CD4-positive, CD25-positive, alpha-beta regulatory T cell (primary cell): ENCODE results near the gene MICALL2. TPM values are rescaled to one million over a fixed set of nuclear protein-coding genes. Genes with fewer than 3 reads are reported as not detected.
A peak's percentile ranks its signal among the peaks of the same experiment; 100 is the strongest.

Source experiments
- ATAC-seq, 2 donors: fragments of 150-1000 bp; cut with Tn5 transposase; one replicate each; pipeline ENCODE4 v1.10.0; 2021; ENCODE audit warnings: low read depth in 2 of 2, moderate number of reproducible peaks in 2 of 2, moderate library complexity in 1 of 2
- DNase-seq, 3 donors: peaks; one replicate each; pipeline versions ENCODE4 v3.0.0 to v3.0.0-alpha.2; 2012 to 2022; ENCODE audit warnings: mixed read lengths in 1 of 3
- H3K27ac ChIP-seq: one replicate; pipeline ENCODE4 v1.7.0; 2013; ENCODE audit warnings: mild to moderate bottlenecking, low read length; ENCODE audit not compliant: insufficient read depth, poor library complexity, severe bottlenecking
- H3K27me3 ChIP-seq: one replicate; pipeline ENCODE4 v1.7.0; 2013; ENCODE audit warnings: low read length; ENCODE audit not compliant: control insufficient read depth, insufficient read depth
- H3K36me3 ChIP-seq: one replicate; pipeline ENCODE4 v1.7.0; 2013; ENCODE audit warnings: mild to moderate bottlenecking, low read length, moderate library complexity; ENCODE audit not compliant: control insufficient read depth, insufficient read depth
- H3K4me1 ChIP-seq: 2 replicates; pipeline ENCODE4 v1.7.0; 2013; ENCODE audit warnings: mild to moderate bottlenecking, low read length; ENCODE audit not compliant: insufficient read depth, control insufficient read depth, poor library complexity, severe bottlenecking
- H3K4me3 ChIP-seq: one replicate; pipeline ENCODE4 v1.7.0; 2013; ENCODE audit warnings: low read depth, mild to moderate bottlenecking, low read length, moderate library complexity
- H3K9me3 ChIP-seq, 2 experiments: 1 replicate in 1 of 2; 2 replicates in 1 of 2; pipeline ENCODE4 v1.7.0; 2013; ENCODE audit warnings: low read length in 2 of 2, mild to moderate bottlenecking in 1 of 2, moderate library complexity in 1 of 2; ENCODE audit not compliant: control insufficient read depth in 2 of 2
- H3K27ac Mint-ChIP-seq, 3 donors: one replicate each; pipeline ENCODE4 v1.8.0; 2020 to 2022; ENCODE audit warnings: mild to moderate bottlenecking in 3 of 3, mixed read lengths in 3 of 3, moderate library complexity in 2 of 3
- H3K27me3 Mint-ChIP-seq: one replicate; pipeline ENCODE4 v1.8.0; 2022; ENCODE audit warnings: mild to moderate bottlenecking, mixed read lengths
- H3K36me3 Mint-ChIP-seq: one replicate; pipeline ENCODE4 v1.8.0; 2020; ENCODE audit warnings: mixed read lengths
- H3K4me1 Mint-ChIP-seq, 4 donors: one replicate each; pipeline ENCODE4 v1.8.0; 2020 to 2022; ENCODE audit warnings: mixed read lengths in 4 of 4, mild to moderate bottlenecking in 1 of 4
- H3K4me3 Mint-ChIP-seq, 4 donors: one replicate each; pipeline ENCODE4 v1.8.0; 2020 to 2022; ENCODE audit warnings: mild to moderate bottlenecking in 4 of 4, mixed read lengths in 4 of 4, moderate library complexity in 3 of 4
- H3K9me3 Mint-ChIP-seq, 7 donors: one replicate each; pipeline ENCODE4 v1.8.0; 2020 to 2022; ENCODE audit warnings: mixed read lengths in 7 of 7, mild to moderate bottlenecking in 3 of 7, moderate library complexity in 2 of 7
- polyA plus RNA-seq, 4 donors: library from polyadenylated mRNA; unstranded; fragments of 300-500 nt; fragmentation: Illumina TruSeq; gene quantifications; one replicate each; pipeline ENCODE4 v1.2.3, GENCODE V29; 2021
- total RNA-seq: library from RNA; stranded (reverse); gene quantifications from one replicate; pipeline ENCODE4 v1.2.3, GENCODE V29; 2022

Gene MICALL2
- total and polyA plus RNA-seq, 5 donors from 2014 or later = 0.14 to 3.3 (median 0.27) TPM; not detected in 1

DNA sequence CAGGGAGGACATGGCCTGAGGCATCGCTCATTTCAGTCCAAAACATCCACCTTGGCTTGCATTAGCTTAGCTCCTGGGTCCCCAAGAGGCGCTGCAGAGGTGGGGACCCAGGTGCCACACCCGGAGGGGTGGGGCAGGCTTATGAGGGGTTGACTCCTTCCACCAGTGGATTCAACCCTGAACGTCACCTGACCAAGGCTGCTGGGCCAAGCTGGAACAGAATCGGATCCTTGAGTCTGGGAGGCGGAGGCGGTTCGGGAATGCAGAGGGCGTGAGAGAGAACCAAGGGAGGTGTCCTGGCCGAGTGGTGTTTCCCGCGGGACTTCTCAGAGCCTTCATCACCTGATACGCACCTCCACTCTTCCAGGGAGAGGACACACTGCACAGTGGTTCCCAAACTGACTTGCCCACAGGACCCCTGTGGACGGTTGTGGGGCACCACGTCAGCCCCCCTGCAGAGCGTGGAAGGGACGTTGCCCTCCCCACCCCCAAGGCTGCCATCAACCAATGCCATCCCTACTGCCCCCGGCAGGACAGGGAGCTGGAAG lies 4.5 kb upstream of the MICALL2 start:
- no peak overlapping the region for H3K27ac Mint-ChIP-seq
- no peak for DNase-seq

DNA sequence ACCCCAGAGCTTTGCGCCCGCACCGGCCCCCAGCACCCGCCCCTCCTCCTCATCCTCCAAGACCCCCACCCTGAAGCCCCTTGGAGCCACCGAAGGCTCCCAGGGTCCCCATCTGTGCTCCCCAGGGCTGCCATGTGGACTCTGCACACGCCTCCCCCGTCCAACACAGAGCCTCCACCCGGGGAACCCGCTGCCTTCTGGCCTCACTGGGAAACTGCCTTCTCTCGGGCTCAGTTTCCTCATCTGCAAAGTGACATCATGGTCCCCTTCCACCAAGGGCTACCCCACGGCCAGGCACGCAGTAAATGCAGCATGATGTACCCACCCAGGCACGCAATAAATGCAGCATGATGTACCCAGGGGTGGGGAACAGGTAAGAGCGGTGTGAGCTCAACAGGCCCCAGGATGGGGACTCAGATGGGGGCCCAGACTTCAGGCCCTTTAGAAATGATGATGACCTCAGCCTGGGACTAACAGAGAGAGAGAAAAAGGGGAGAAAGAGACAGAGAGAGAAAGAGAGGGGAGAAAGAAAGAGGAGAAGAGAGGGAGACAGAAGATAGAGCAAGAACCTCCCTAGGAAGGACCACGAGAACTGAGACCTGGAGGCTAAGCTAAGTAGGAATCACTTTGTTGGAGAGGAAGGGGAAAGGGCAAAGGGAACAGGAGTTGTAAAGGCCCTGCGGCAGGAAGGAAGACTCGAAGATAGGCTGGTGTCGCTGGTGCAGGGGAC lies 2.5 kb upstream of the MICALL2 start:
- Mint-ChIP-seq H3K4me3 (peak overlapping the region in 3 of 4 donors; percentile 0 to 81 (median 11)), H3K4me1 (peaks cover 0 to 26% (median 5%) of the 10 kb centered on the region in 4 donors), H3K27ac (peak overlapping the region in 2 of 3 donors; percentile 65 to 88), H3K36me3 (no peaks in the 10 kb centered on the region), H3K27me3 (no peaks in the 10 kb centered on the region), H3K9me3 (no peaks in the 10 kb centered on the region)
- Histone ChIP-seq H3K36me3 (no peaks in the 10 kb centered on the region), H3K4me3 (no peak overlapping the region), H3K27ac (no peak overlapping the region), H3K4me1 (peaks cover 23% of the 10 kb centered on the region), H3K9me3 (no peaks in the 10 kb centered on the region), H3K27me3 (no peaks in the 10 kb centered on the region)
- DNase-seq (no peak), ATAC-seq (no peak)

More for the DNA sequence above, 4.5 kb upstream of the MICALL2 start:
- no peak overlapping the region for H3K4me3 ChIP-seq
- H3K36me3 ChIP-seq = no peaks in the 10 kb centered on the region
- no peak for ATAC-seq
- Mint-ChIP-seq H3K36me3 (no peaks in the 10 kb centered on the region), H3K4me3 (peak overlapping the region in 1 of 4 donors; percentile 66), H3K4me1 (peaks cover 0 to 17% (median 4%) of the 10 kb centered on the region in 4 donors), H3K27me3 (no peaks in the 10 kb centered on the region), H3K9me3 (no peaks in the 10 kb centered on the region)
- no peak overlapping the region for H3K27ac ChIP-seq
- H3K4me1 ChIP-seq = peaks cover 13% of the 10 kb centered on the region
- no peaks in the 10 kb centered on the region for H3K9me3 ChIP-seq
- H3K27me3 ChIP-seq = no peaks in the 10 kb centered on the region

DNA sequence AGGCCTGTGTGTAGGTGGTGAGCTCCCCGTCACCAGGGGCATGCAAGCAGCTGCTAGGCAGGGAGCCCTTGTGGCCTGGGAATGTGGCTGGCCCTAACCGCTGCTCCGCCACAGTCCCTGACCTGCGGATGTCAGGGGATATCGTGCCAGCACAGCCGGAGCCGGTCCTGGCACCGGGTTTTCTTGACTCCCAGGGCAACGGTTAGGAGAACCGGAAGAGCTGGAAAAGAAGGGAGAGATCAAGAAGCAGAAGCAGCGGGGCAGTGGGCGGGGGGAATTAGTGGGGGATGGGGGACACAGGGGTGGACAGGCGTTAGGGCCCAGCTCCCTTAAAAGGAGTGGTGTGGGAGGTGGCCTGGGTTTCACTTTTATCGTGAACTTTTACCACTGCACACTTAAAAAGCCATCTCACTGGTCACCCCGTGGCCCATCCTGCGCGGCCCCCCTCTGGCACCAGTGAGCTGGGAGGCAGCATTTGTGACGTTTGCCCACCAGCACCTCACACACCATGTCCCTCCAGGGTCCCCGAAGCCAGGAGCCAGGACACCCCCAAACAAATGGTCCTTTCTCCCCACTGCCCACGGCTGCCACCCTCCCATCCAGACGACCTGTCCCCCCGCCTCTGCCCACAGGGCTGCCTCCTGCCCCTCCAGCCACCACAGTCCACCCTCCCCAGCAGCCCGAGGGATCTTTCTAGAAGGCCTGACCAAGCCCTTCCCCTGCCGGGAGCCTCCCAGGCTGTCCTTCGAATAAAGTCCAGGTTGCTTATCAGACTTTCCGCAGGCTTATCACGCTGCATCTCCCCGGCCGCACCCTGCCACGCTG lies 1.8 kb upstream of the MICALL2 start:
- Histone ChIP-seq H3K4me3 (no peak overlapping the region), H3K4me1 (peaks cover 23% of the 10 kb centered on the region), H3K36me3 (no peaks in the 10 kb centered on the region), H3K9me3 (no peaks in the 10 kb centered on the region), H3K27me3 (no peaks in the 10 kb centered on the region), H3K27ac (no peak overlapping the region)
- DNase-seq = no peak
- H3K4me1 Mint-ChIP-seq = peaks cover 0 to 26% (median 5%) of the 10 kb centered on the region in 4 donors
- no peaks in the 10 kb centered on the region for H3K36me3 Mint-ChIP-seq
- H3K4me3 Mint-ChIP-seq = peak overlapping the region in 3 of 4 donors; percentile 26 to 81 (median 81)
- peak overlapping the region in 1 of 3 donors; percentile 88 for H3K27ac Mint-ChIP-seq
- H3K9me3 Mint-ChIP-seq = no peaks in the 10 kb centered on the region
- H3K27me3 Mint-ChIP-seq = no peaks in the 10 kb centered on the region
- no peak for ATAC-seq

GRCh38 chr7:1459920-1460820 lies 900 bp upstream of the MICALL2 start:
- H3K9me3 Mint-ChIP-seq = no peaks in the 10 kb centered on the region
- H3K4me1 ChIP-seq = peaks cover 23% of the 10 kb centered on the region
- peak in 2 of 3 donors; percentile 24 to 39 for DNase-seq
- H3K27me3 Mint-ChIP-seq = no peaks in the 10 kb centered on the region
- peak overlapping the region; percentile 67 to 83 (median 78) for H3K4me3 Mint-ChIP-seq
- H3K36me3 ChIP-seq = no peaks in the 10 kb centered on the region
- no peak overlapping the region for H3K4me3 ChIP-seq
- peak overlapping the region; percentile 49 for H3K27ac ChIP-seq
- no peaks in the 10 kb centered on the region for H3K9me3 ChIP-seq
- peaks cover 0 to 29% (median 5%) of the 10 kb centered on the region in 4 donors for H3K4me1 Mint-ChIP-seq
- H3K27me3 ChIP-seq = no peaks in the 10 kb centered on the region
- no peak for ATAC-seq
- no peaks in the 10 kb centered on the region for H3K36me3 Mint-ChIP-seq
- H3K27ac Mint-ChIP-seq = peak overlapping the region in 1 of 3 donors; percentile 68

- peak; percentile 93 to 94 for ATAC-seq
- Mint-ChIP-seq H3K36me3 (no peaks in the 10 kb centered on the region), H3K27me3 (no peaks in the 10 kb centered on the region), H3K4me1 (peaks cover 0 to 29% (median 5%) of the 10 kb centered on the region in 4 donors), H3K27ac (no peak overlapping the region), H3K4me3 (peak overlapping the region; percentile 67 to 77 (median 70)), H3K9me3 (no peaks in the 10 kb centered on the region)
- Histone ChIP-seq H3K27me3 (no peaks in the 10 kb centered on the region), H3K36me3 (no peaks in the 10 kb centered on the region), H3K4me1 (peaks cover 23% of the 10 kb centered on the region), H3K4me3 (no peak overlapping the region), H3K9me3 (no peaks in the 10 kb centered on the region), H3K27ac (peak overlapping the region; percentile 49)
- DNase-seq = peak; percentile 96 to 97 (median 96)
Measured at GRCh38 chr7:1459512-1459892, 232 bp upstream of the MICALL2 start.

DNA sequence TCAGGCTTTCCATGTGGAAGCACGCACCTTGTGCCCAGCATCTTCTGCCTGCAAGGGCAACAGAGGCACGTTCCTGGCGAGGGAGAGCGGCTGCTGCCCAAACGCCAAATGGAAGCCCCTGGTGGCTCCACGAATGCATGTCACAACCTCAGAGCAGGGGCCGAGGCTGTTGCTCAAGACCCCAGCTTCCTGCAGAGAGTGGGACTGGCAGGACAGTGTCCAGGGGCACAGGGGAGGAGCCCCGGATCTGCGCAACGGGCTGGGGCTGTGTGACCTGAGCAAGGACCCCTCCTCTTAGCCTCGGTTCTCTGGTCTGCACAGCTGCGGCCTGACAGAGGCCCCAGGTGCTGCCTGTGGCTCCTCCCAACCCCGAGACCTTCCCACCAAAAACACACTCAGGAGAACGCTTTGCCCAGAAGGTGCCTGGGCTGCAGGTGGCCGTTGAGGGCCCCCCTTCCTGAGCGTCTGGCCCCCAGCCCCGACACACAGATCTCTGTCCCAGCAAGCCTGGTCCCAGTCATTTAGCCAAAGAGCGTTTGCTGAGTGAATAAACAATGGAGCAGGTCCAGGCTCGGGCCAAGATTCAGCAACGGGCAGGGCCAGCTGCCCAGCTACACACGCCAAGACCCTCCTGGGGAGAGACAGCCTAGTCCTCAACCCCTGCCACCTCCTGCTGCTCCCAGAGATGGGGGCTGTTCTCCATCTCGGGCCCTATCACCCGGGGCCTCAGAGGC lies 1.2 kb downstream of the MICALL2 start:
- Histone ChIP-seq H3K27me3 (no peaks in the 10 kb centered on the region), H3K4me1 (peaks cover 23% of the 10 kb centered on the region), H3K9me3 (no peaks in the 10 kb centered on the region), H3K27ac (no peak overlapping the region), H3K36me3 (no peaks in the 10 kb centered on the region), H3K4me3 (no peak overlapping the region)
- H3K9me3 Mint-ChIP-seq = no peaks in the 10 kb centered on the region
- H3K27ac Mint-ChIP-seq = peak overlapping the region in 1 of 3 donors; percentile 42
- peak overlapping the region in 3 of 4 donors; percentile 38 to 65 (median 59) for H3K4me3 Mint-ChIP-seq
- H3K4me1 Mint-ChIP-seq = peaks cover 0 to 29% (median 5%) of the 10 kb centered on the region in 4 donors
- ATAC-seq (no peak), DNase-seq (no peak)
- no peaks in the 10 kb centered on the region for H3K27me3 Mint-ChIP-seq
- no peaks in the 10 kb centered on the region for H3K36me3 Mint-ChIP-seq
